ENCODE measurements around the gene KCNE5.
"Not testable (repeated sequence)": the region's sequence is repeated elsewhere in the genome, so short reads cannot be mapped to it uniquely, and the experiment has no call there.

The KCNE5 gene, protein sequence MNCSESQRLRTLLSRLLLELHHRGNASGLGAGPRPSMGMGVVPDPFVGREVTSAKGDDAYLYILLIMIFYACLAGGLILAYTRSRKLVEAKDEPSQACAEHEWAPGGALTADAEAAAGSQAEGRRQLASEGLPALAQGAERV

DNA sequence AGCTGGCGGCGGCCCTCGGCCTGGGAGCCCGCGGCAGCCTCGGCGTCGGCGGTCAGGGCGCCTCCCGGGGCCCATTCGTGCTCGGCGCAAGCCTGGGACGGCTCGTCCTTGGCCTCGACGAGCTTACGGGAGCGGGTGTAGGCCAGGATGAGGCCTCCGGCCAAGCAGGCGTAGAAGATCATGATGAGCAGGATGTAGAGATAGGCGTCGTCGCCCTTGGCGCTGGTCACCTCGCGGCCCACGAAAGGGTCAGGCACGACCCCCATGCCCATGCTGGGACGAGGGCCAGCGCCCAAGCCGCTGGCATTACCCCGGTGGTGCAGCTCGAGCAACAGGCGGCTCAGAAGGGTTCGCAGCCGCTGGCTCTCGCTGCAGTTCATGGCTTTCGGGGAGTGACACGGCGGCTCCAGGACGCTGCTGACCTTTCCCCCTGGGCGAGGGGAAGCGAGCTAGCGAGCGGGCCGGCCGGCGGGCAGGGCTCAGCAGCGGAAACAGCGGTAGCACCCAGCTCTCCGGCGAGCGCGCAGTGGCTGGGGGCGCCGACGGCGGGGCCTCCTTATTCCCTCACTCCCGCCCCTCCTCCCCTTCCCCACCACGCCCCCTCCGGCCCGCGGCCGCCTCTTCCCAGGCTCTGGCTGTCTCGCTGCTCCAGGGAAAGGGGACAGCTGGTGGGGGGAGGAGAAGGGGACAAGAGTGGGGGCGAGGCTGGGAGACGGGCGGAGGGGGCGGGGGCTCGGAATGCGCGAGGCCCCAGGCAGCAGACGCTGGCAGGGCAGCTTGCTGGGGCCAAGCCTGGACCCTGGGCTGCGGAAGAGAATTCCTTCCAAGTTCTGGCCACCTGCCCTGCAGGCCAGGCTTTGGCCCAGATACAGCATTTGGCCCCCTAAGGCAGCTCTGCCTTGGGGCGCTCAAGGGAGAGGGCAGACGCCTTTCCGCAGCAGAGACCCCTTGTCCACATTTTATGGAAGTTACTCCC is at the start of gene KCNE5:
Gene KCNE5, minus strand, starts transcription at position 532 of the 976 bp plus-strand sequence. Its CDS starts 152 bp downstream, at position 380.
- DNase-seq: no peak

DNA sequence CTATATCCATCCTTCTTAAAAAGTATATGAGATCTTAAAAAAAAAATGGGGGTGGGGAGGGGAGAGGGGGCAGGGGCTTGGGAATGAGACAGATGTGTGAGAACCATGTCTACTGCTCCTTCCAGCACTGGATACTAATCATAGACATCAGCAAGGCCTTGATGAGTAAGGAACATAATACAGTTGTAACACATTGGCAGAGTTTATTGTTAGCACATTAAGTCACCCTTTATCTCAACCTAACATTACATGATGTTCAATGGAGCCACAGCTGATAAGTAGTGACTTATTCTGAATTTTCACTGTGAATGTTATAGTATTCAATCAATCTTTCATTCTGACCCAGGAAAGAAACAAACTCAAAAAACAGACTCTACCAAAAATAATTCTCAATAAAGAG is 47.3 kb upstream of the KCNE5 start:
- DNase-seq: no peak

DNA sequence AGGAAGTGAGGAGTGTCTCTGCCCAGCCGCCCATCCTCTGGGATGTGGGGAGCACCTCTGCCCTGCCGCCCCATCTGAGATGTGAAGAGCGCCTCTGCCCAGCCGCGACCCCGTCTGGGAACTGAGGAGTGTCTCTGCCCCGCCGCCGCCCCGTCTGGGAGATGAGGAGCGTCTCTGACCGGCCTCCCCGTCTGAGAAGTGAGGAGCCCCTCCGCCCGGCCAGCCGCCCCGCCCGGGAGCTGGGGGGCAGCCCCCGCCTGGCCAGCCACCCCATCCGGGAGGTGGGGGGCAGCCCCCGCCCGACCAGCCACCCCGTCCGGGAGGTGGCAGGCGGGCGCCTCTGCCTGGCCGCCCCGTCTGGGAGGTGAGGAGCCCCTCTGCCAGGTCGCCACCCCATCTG is 46.2 kb upstream of the KCNE5 start:
- not testable (repeated sequence) for DNase-seq

DNA sequence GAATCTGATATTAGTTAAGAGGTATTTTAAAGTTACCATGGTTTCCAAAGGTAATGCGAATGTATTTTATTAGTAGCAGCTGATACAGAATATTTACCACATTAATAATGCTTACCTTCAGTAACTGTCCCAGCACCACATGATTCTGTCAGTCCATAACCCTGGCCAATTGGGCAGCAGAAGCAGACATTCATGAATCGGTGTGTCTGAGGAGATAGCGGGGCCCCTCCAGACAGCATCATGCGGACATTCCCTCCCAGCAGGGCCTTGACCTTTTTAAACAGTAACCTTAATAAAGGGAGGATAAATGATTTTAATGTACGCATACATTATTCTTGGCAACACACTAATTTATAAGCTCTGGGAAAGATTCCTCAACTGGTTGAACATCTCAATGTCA is 43.0 kb upstream of the KCNE5 start:
- DNase-seq: no peak

DNA sequence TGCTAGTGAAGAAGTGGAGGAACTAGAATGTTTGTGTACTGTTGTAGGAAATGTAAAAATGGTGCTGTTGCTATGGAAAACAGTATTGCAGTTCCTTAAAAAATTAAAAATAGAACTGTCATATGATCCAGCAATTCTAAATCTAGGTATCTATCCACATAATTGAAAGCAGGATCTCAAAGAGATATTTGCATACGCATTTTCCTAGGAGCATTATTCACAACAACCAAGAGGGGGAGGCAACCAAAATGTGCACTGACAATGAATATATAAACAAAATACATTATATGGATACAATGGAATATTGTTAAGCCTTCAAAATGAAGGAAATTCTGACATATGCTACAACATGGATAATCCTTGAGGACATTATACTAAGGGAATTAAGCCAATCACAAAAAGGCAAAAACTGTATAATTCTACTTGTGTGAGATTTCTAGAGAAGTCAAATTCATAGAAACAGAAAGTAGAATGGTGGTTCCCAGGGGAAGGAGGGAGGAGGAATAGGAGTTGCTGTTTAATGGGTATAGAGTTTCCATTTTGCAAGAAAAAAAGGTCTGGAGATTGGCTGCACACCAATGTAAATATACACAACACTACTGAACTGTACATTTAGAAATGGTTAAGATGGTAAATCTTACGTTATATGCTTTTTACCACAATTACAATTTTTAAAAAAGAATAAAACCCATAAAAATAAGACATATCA is 35.6 kb upstream of the KCNE5 start:
- no peak for DNase-seq

DNA sequence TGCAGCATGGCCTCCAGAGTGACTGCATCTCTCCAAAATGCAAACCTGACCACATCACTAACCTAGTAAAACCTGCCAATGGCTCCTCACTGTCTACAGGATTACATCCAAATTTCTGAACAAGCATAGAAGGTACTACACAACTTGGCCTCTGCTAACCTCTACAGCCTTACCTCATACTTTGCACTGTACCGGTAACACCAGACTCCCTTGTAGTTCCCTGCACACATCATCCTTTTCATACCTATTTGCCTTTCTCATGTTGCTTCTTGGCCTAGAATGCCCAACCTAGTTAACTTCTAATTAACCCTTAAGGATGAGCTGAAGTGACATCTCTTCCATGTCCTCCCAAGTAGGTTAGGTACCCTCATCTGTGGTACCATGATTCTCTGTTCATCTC is 33.4 kb upstream of the KCNE5 start:
- DNase-seq: no peak

DNA sequence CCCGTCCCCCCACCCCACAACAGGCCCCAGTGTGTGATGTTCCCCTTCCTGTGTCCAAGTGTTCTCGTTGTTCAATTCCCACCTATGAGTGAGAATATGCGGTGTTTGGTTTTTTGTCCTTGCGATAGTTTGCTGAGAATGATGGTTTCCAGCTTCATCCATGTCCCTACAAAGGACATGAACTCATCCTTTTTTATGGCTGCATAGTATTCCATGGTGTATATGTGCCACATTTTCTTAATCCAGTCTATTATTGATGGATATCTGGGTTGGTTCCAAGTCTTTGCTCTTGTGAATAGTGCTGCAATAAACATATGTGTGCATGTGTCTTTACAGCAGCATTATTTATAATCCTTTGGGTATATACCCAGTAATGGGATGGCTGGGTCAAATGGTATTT is 32.4 kb upstream of the KCNE5 start:
- not testable (repeated sequence) for DNase-seq

DNA sequence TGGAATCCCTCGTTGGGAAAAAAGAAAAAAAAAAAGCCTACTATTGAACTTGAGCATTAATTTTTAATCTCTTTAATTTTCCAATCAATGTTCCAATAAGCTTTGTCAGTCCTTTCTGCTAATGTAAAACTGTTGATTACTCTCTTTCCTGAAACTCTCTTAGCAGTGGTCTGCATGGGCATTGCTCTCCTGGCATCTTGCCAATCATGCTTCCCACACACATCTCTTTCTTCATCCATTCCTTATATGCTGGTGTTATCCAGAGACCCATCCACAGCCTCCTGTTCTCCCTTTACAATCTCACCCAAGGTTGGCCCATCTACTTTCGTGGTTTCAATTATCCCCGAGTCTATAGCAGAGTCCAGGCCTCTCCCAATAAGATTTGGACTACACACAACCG is 31.8 kb upstream of the KCNE5 start:
- DNase-seq: no peak

DNA sequence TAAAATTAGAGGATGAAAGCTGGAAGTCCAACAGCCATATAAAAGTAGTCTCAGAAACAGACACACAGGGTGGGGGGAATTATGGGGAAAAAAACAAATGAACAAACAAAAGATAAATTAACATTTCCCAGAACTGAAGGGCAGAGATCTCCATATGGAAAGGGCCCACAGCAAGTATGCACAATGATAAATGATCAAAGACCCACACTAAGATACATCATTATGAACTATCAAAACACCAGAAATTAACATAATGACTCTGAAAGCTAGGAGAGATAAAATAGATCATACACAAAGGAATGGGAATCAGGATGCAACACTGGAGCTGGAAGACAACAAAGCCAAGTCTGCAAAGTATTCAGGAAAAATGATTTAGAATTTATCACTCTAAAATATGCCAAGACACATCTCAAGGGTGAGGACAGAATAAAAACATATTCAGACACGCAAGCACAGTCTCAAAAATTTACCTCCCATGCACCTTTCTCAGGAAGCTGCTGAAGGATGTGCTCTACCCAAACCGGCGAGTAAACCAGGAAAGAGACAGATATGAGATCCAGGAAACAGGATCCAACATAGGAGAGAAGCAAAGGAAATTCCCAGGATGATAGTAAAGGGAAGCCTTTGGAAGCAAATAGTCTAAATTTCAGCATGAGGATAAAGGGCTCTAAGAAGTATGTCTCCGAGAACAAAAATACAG is 30.7 kb upstream of the KCNE5 start:
- DNase-seq: no peak

DNA sequence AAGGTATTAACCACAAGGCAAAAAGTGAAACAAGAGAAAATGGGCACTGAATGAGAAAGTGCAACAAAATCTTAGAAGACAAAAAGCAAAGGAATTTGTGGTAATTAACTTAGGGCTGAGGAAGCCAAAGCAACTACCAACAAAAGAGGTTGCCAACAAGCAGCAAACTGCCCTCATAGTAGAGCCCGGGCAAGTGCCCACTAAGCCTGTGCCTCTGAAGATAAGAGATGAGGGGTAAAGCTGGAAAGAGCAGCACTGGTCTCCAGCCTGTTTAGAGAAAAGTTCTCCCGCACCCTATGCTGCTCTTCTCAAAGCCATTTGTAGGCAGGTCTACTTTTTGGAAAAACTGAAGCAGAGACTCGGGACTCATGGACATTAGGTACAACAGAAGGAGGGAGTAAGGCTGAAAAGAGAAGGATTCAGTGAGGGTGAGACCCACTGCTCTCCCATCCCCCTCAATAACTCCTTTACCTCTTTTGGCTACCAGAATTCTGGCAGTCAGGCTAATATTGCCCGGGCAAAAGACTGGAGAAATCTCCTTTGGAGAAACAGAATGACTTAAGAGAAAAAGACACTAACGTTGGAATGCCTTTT is 29.6 kb upstream of the KCNE5 start:
- no peak for DNase-seq

DNA sequence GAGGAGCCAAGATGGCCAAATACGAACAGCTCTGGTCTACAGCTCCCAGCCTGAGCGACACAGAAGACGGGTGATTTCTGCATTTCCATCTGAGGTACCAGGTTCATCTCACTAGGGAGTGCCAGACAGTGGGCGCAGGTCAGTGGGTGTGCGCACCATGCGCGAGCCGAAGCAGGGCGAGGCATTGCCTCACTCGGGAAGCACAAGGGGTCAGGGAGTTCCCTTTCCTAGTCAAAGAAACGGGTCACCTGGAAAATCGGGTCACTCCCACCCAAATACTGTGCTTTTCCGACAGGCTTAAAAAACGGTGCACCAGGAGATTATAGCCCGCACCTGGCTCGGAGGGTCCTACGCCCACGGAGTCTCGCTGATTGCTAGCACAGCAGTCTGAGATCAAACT is 19.7 kb upstream of the KCNE5 start:
- not testable (repeated sequence) for DNase-seq

DNA sequence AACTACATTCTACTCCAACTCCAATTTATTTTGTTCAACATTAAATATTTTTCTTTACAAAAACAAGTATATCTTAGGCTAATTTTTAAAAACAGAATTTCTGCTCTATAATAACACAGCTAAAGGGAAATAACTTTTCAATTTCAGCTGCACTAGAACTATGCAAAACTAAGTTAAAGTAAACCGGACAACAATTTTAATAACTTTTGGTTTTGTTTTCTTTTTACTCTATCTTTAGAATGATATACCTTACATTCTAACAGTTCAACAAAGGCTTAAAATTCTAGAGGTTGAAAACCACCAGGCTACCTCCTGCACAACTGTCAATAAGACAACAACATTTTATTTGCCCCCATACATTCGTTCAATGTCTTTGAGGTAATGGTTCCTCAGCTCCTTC is 18.7 kb upstream of the KCNE5 start:
- no peak for DNase-seq

DNA sequence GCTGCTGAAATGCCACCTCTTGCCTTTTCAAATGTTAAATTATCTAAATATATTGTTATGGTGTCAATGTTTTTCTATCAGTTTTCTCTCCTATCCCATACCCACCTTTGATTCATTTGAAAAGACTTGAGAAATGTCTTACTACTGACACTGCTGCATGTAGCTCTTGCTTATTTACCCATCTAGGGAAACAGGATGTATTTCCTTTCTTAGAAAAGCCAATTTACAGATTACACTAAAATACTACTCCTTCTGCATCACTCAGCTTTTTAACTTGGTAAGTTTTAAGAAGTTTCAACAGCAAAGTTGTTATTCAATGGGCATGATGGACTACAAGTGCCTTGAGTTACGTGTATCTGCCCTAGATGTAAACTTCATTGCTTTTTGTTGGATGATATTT is 13.2 kb upstream of the KCNE5 start:
- DNase-seq: no peak

DNA sequence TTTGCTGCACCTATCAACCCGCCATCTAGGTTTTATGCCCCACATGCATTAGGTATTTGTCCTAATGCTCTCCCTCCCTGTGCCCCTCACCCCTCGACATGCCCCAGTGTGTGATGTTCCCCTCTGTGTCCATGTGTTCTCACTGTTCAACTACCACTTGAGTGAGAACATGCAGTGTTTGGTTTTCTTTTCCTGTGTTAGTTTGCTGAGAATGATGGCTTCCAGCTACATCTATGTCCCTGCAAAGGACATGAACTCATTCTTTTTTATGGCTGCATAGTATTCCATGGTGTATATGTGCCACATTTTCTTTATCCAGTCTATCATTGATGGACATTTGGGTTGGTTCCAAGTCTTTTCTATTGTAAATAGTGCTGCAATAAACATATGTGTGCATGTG is 12.5 kb upstream of the KCNE5 start:
- not testable (repeated sequence) for DNase-seq

DNA sequence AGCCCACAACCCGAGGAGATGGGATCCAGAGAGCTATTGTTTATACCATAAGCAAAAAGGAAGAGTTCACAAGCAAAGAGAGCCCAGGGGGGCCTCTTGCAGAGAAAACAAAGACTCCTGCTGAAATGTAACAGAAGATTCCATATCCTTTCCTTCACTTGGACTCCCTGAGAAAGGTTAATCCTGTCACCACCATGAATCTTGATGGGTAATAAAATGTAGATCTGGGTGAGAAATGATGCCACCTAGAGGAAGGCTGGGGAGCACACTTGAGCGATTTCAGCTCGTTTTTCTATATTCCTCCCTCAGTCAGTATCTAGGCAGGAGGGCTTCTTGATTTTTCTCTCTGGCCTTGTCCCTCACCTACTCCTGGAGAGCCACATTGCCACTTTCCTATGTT is 10.2 kb upstream of the KCNE5 start:
- no peak for DNase-seq

DNA sequence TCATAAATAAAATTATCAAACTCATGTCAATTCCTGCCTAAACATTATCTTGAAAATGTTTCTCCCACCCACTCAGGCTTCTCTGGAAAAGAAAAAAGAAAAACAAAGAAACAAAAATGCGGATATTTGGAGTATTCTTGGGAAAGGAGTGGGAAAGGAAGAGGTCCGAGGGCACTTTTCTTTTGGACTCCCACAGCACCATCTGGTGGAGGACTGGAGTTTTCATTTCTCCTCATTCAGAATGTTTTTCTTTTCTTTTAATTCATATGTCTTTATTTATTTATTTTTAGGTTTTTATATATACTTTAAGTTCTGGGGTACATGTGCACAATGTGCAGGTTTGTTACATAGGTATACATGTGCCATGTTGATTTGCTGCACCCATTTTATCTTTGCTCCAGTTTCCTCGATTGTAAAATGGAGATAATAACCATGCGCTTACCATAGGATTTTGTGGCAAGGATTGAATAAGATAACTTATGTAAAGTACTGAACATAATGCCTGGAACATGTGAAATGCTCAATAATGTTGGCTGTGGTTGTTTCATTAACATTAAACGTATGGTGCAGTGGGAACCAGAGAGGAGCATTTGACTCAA is 8.0 kb upstream of the KCNE5 start:
- DNase-seq: no peak

DNA sequence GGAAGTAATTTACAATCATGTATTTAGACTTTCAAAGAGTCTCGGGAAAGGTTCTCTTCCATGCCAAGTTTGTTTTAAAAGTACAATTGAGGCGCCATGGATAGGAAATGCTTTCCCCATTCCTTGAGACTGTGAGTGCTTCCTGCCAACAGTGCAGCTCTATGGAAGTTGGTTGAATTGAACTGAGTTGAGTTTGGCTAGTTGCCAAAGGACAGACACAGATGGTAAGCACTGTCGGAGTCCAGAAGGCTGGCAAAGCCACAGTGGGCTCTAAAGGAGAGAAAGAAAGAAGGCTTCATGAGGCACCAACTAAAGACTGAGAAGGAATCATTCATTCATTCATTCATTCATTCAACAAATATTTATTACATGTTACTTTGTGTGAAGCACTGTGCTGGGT is 4.3 kb upstream of the KCNE5 start:
- no peak for DNase-seq

DNA sequence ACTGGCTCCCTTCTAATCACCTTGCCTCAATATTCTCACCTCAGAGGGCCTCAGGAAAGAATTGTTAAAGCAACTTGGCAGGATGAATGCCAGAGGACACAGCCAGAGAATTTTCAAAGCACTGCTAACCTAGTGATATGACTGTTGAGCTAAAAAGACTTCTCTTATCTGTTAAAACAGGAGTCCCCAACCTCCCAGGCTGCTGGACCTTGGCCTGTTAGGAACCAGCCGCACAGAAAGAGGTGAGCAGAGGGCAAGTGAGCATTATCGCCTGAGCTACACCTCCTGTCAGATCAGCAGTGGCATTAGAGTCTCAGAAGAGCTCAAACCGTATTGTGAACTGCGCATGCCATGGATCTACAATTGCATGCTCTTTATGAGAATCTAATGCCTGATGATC is 1.7 kb upstream of the KCNE5 start:
- DNase-seq: no peak

DNA sequence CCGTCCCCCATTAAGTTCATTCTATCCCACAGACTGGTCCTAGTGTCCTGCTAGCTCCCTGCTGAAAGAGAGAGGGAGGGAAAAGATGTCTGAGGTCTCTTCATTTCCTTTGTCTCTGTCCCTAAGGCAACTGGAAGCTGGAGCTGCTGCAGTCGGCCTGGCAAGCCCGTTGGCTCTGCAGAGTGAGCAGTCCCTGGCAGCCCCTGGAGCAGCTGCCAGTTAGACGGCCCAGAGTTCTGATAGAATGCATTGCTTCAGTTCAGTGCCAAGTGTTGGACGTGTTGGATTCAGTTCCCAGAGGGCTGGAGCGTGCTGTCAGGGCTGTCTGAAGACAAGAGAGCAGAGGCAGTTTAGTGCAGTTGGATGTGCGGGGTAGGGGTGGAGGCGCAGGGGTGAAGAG is 975 bp downstream of the KCNE5 start:
- no peak for DNase-seq

DNA sequence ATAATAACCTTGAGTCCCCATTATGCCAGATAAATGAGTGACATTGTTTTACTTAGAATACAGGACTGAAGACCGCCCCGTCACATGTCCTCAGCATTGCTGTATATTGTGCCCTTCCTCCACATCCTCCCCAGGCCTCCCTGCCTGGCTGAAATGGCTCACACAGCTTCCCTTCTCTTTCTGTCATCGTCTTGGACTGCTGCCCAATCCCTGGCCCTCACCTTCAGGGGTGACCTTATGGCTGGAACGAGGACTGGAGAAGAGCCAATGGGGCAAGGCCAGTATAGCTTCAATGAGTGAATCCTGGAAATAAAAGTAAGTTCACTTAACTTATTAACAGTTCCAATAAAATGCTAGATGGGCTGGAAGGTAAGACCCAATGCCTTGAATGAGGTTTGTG is 2.7 kb downstream of the KCNE5 start:
- no peak for DNase-seq

DNA sequence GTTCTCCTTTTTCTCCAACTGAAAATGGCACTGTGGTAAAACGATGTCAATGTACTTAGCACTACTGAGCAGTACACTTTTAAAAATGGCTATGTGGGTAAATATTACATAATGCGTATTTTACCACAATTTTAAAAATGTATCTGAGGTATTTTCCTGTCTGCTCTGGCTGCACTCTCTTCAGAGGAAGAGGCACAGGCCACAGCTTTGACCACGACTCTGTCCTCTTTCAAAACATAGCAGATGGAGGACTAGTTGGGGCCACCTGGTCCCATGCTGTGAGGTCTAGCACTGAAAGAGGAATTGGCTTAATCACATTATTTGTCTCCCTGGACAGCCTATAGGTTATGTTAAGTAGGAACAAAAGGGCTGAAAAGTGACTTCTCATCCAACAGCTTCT is 5.2 kb downstream of the KCNE5 start:
- DNase-seq: no peak

DNA sequence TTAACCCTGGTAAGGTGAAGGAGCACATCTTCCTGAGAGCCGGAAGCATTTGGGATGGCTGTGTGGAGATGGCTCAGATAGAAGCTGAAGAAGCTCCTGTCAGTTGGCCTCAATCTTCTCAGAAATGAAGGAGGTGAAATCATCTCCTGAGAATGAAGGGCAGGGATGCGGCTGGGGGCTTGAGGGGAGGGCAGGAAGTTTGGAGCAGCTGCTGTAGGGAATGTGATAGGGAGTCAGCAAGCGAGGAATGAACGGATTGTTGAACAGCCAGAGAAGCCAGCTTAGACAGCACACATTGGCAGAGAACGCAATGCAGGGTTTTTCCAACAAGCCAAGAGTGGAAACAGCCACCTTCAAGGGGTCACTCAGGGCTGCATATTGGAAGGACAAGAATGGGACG is 10.0 kb downstream of the KCNE5 start:
- DNase-seq: no peak

All from NCI-H187 (cell line).